ENCODE data around the gene DIO3. TPM values are rescaled to one million over a fixed set of nuclear protein-coding genes. Genes with fewer than 3 reads are reported as not detected.

DIO3 gene
- total RNA-seq, 2 donors from 2014 or later = 0.82 to 6.9 TPM

DNA sequence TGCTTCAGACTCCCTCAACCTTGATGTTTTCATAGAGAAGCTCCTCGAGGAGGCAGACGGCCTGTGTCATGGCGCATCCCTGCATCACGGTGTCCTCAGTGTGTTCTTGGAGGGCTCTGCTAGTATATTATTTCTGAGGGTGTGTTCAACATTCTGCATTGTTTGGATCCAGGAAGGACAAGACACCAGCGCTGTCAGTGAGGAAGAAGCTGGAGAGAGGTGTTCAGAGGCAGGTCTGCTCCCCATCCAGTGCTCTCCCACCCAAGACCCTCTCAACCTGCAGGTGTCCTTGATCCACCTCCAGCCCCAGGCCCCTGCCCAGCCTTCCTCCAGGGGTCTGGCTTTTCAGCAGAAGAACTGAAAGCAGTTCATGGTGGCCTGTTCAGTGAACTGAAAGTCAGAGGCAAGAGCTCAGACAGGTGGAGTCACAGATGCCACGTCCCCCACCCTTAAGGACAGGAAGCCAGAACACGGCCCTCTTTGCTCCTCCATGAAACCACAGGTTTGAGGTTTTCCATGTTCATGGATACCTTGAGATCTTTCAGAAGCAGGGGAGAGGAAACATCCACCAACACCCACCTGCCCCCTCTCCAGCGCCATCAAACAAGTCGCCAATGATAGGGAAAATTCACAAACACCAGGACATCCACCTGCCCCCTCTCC is 37.4 kb downstream of the DIO3 start:
- no peak for TF ChIP-seq POLR2AphosphoS5 (IDR thresholded peaks at IDR 0.05)
- no peak for TF ChIP-seq POLR2A (IDR thresholded peaks at IDR 0.05)
- TF ChIP-seq, protein P1, sequence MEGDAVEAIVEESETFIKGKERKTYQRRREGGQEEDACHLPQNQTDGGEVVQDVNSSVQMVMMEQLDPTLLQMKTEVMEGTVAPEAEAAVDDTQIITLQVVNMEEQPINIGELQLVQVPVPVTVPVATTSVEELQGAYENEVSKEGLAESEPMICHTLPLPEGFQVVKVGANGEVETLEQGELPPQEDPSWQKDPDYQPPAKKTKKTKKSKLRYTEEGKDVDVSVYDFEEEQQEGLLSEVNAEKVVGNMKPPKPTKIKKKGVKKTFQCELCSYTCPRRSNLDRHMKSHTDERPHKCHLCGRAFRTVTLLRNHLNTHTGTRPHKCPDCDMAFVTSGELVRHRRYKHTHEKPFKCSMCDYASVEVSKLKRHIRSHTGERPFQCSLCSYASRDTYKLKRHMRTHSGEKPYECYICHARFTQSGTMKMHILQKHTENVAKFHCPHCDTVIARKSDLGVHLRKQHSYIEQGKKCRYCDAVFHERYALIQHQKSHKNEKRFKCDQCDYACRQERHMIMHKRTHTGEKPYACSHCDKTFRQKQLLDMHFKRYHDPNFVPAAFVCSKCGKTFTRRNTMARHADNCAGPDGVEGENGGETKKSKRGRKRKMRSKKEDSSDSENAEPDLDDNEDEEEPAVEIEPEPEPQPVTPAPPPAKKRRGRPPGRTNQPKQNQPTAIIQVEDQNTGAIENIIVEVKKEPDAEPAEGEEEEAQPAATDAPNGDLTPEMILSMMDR (IDR thresholded peaks at IDR 0.05) = no peak
- intact Hi-C loops (cut with DNase I) = no loop called here
- WGBS = 89% methylated on average over 9 of the region's 9 CpGs
- H3K27me3 ChIP-seq (replicated peaks; ENCODE audit: insufficient read depth) = no peaks in the 10 kb centered on the region
- H3K36me3 ChIP-seq = no peaks in the 10 kb centered on the region
- no peak overlapping the region for H3K4me3 ChIP-seq
- no peak for DNase-seq (ENCODE audit: low spot score)
- no peaks in the 10 kb centered on the region for H3K4me1 ChIP-seq (replicated peaks)
- H3K27ac ChIP-seq = no peak overlapping the region
- no peaks in the 10 kb centered on the region for H3K9me3 ChIP-seq

- H3K4me1 ChIP-seq (replicated peaks) = no peaks in the 10 kb centered on the region
- H3K9me3 ChIP-seq = no peaks in the 10 kb centered on the region
- intact Hi-C loops (cut with DNase I) = no loop called here
- no peaks in the 10 kb centered on the region for H3K36me3 ChIP-seq
- H3K4me3 ChIP-seq = no peak overlapping the region
- DNase-seq (ENCODE audit: low spot score) = no peak
- TF ChIP-seq, protein P1 (IDR thresholded peaks at IDR 0.05) = no peak
- no peak for TF ChIP-seq POLR2A (IDR thresholded peaks at IDR 0.05)
- TF ChIP-seq POLR2AphosphoS5 (IDR thresholded peaks at IDR 0.05) = no peak
- H3K27me3 ChIP-seq (replicated peaks; ENCODE audit: insufficient read depth) = no peaks in the 10 kb centered on the region
- 96% methylated on average over 13 of the region's 13 CpGs for WGBS
- no peak overlapping the region for H3K27ac ChIP-seq
These were observed 38.1 kb downstream of the DIO3 start for GRCh38 chr14:101599234-101599885.

DNA sequence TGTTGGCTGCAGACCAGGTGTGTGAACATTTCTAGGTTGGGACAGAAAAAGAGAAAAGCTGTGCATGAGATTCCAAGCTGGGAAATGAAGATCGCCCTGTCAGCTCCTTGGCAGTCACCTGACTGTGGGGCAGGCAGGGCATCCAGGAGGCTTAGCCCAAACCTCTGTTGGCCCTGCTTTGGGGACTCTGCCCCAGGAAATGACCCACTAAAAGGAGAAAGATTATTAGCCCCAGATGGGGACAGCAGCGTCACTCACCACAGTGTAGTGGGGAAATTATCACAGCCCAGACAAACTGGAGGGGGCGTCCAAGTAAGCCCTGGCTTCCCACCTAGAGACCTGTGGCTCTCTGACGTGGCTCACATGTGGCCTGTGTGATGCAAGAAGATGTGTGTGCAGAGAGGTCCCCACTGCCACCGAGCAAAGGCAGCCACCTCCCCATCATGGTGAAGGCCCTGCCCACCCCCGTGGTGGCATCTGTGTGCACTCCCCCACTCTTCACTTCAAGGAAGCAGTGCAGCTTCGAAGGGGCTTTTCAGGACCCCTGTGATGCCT is 39.1 kb downstream of the DIO3 start:
- no peak for DNase-seq (ENCODE audit: low spot score)
- Histone ChIP-seq H3K9me3 (no peaks in the 10 kb centered on the region), H3K27ac (no peak overlapping the region), H3K27me3 (replicated peaks; ENCODE audit: insufficient read depth) (no peaks in the 10 kb centered on the region), H3K4me3 (no peak overlapping the region), H3K4me1 (replicated peaks) (no peaks in the 10 kb centered on the region), H3K36me3 (no peaks in the 10 kb centered on the region)
- 78% methylated on average over 7 of the region's 7 CpGs for WGBS
- TF ChIP-seq POLR2AphosphoS5 (IDR thresholded peaks at IDR 0.05) (no peak), POLR2A (IDR thresholded peaks at IDR 0.05) (no peak)
- TF ChIP-seq, protein P1 (IDR thresholded peaks at IDR 0.05) = no peak
- intact Hi-C loops (cut with DNase I) = no loop called here

DNA sequence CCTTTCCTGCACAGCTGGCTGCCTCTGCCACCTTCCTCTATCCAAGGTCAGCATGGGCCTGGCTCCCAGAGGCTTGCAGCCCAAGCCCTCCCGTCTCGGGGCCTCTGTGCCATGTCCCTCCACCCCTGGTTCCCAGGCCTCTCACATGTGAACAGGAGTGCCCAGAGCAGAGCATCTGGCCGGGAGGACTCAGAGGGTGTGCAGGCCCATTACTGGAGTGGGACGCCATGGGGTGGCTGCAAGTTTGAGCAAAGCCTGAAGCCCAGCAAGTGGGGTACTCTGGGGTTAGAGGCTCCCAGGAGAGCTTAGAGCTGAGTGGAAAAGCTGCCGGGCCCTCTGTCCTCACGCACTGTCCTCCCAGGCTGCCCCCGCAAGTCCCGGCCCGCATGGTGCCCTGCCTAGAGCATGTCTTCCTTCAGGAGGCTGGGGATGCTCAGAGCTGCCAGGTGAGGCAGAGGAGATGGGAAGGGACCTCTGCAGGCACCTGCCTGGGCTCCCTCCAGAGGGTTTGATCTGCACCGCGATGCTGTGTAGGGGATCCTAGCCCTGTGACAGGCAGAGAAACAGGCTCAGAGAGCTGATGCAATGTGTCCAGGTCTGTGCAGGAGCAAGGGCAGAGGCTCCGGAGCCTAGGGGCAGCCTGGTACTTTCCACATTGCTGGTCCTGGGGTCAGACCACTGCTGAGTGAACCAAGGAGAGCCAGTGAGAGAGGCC is 39.8 kb downstream of the DIO3 start:
- no peaks in the 10 kb centered on the region for H3K9me3 ChIP-seq
- DNase-seq (ENCODE audit: low spot score) = no peak
- no peak for TF ChIP-seq POLR2A (IDR thresholded peaks at IDR 0.05)
- TF ChIP-seq POLR2AphosphoS5 (IDR thresholded peaks at IDR 0.05) = no peak
- TF ChIP-seq, protein P1 (IDR thresholded peaks at IDR 0.05) = no peak
- H3K4me3 ChIP-seq = no peak overlapping the region
- H3K36me3 ChIP-seq = no peaks in the 10 kb centered on the region
- H3K27ac ChIP-seq = no peak overlapping the region
- WGBS = 85% methylated on average over 12 of the region's 12 CpGs
- H3K4me1 ChIP-seq (replicated peaks) = no peaks in the 10 kb centered on the region
- intact Hi-C loops (cut with DNase I) = no loop called here
- no peaks in the 10 kb centered on the region for H3K27me3 ChIP-seq (replicated peaks; ENCODE audit: insufficient read depth)
